ENCODE results near the gene APOBEC3G.

DNA sequence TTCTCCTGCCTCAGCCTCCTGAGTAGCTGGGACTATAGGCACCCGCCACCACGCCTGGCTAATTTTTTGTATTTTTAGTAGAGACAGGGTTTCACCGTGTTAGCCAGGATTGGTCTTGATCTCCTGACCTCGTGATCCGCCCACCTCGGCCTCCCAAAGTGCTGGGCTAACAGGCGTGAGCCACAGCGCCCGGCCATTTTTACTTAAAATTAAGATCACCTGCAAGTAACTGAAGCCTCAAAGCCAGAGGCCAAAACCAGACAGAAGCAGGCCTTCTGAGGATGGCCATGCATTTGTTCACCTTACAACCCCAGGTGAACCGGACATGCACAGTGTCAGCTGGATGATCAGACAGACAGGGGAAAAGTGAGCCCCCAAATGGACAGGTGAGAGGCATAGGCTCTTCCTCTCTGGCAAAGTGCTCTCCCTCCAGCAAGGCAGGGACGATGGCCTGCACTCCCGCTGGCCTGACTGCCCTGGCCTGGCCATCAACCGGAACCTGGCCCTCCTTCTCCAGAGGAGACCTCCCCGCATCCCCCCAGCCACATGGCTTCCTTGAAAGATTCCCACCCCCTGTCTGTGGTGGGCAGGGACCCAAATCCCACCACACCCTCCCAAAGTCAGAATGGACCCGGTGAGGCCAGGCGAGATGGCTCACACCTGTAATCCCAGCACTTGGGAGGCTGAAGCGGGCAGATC is 45.8 kb downstream of the APOBEC3G start:
- TF ChIP-seq, protein P1, sequence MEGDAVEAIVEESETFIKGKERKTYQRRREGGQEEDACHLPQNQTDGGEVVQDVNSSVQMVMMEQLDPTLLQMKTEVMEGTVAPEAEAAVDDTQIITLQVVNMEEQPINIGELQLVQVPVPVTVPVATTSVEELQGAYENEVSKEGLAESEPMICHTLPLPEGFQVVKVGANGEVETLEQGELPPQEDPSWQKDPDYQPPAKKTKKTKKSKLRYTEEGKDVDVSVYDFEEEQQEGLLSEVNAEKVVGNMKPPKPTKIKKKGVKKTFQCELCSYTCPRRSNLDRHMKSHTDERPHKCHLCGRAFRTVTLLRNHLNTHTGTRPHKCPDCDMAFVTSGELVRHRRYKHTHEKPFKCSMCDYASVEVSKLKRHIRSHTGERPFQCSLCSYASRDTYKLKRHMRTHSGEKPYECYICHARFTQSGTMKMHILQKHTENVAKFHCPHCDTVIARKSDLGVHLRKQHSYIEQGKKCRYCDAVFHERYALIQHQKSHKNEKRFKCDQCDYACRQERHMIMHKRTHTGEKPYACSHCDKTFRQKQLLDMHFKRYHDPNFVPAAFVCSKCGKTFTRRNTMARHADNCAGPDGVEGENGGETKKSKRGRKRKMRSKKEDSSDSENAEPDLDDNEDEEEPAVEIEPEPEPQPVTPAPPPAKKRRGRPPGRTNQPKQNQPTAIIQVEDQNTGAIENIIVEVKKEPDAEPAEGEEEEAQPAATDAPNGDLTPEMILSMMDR (IDR thresholded peaks at IDR 0.05; ENCODE audit: insufficient read depth, low read length) = no peak
- TF ChIP-seq, protein P2, sequence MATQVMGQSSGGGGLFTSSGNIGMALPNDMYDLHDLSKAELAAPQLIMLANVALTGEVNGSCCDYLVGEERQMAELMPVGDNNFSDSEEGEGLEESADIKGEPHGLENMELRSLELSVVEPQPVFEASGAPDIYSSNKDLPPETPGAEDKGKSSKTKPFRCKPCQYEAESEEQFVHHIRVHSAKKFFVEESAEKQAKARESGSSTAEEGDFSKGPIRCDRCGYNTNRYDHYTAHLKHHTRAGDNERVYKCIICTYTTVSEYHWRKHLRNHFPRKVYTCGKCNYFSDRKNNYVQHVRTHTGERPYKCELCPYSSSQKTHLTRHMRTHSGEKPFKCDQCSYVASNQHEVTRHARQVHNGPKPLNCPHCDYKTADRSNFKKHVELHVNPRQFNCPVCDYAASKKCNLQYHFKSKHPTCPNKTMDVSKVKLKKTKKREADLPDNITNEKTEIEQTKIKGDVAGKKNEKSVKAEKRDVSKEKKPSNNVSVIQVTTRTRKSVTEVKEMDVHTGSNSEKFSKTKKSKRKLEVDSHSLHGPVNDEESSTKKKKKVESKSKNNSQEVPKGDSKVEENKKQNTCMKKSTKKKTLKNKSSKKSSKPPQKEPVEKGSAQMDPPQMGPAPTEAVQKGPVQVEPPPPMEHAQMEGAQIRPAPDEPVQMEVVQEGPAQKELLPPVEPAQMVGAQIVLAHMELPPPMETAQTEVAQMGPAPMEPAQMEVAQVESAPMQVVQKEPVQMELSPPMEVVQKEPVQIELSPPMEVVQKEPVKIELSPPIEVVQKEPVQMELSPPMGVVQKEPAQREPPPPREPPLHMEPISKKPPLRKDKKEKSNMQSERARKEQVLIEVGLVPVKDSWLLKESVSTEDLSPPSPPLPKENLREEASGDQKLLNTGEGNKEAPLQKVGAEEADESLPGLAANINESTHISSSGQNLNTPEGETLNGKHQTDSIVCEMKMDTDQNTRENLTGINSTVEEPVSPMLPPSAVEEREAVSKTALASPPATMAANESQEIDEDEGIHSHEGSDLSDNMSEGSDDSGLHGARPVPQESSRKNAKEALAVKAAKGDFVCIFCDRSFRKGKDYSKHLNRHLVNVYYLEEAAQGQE (IDR thresholded peaks at IDR 0.05; ENCODE audit: insufficient replicate concordance, low read depth) = no peak
- TF ChIP-seq POLR2AphosphoS5 (IDR thresholded peaks at IDR 0.05; ENCODE audit: low read depth) = no peak

Data from HL-60 (cell line).